ENCODE measurements around the gene C9orf50.

The C9orf50 gene

DNA sequence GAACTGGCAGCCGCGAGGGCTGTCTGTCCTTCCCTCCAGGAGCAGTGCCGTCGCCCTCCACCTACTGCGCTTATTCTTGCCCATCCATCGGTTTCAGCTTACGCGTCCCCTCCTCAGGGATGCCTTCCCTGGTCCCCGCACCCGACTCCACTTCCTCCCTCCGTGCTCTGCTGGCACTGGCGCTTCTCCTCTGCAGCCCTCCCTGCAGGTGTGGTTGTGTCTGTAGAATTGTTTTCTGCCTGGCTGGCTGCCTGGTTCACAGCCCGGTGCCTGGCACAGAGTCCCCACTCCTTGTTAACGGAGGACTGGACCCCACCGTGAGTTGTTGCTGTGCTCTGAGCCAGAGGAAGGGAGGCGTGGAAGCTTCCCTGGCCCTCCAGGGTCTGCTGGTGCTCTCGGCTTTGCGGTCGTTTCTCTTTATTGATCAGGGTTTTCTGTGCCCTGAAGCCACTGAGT lies 10.8 kb upstream of the C9orf50 start:
- DNase-seq (ENCODE audit: low read depth in 2 of 2), result no peak

DNA sequence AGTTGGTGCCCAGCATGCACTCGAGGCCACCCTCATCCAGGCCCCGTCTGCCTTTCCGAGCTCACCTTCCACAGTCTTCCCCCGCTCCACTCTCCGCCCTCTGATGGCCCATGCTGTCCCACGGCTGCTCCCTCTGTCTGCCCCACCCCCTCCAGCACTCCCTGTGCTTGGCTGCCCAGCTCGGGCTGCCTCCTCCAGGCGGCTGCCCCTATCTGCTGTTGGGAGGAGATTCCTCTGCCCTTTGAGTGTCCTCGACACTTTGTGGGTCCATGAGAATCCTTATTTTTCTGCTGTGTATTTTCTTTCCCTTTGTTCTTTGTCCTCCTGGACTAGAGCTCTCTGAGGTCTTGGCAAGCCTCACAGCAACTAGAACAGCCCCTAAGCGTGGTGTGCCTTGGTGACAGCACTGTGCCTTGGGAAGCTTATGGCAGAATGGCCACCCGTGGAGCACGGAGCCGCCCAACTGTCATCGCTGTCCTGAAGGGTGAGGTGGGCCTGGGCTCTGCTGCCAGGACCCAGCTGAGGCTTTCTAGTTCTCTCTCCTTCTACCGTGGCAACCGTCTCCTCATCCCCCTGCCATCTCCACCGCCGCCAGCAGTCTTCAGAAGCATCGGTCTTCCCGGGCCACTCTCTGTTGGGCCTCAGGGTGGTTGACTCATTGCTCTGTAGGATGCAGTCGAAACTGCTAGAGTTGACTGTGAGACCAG lies 10.2 kb upstream of the C9orf50 start:
- no peak for DNase-seq (ENCODE audit: low read depth in 2 of 2)

DNA sequence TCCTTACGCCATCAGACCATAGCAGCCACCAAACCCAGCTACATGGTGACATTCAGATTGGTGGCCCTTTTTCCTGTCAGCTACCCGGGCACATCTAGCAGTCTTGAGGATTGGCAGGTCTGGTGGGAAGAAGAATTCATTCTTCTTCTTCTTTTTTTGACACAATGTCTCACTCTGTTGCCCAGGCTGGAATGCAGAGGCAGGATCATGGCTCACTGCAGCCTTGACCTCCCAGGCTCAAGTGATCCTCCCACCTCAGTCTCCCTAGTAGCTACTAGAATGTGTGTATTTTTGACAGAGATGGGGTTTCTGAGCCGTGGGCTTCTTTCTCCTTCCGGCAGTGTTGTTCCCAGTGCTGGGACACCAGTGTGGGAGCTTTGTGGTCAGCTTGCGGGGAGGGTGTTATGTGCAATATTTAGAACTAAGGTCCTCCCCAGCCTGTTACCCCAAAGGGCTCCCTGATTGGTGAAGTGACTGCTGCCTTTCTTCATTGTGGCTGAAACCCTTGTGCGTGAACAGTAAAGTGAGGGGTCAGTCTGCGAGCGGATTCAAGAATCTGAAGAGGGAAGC lies 8.4 kb upstream of the C9orf50 start:
- DNase-seq (ENCODE audit: low read depth in 2 of 2), result no peak

DNA sequence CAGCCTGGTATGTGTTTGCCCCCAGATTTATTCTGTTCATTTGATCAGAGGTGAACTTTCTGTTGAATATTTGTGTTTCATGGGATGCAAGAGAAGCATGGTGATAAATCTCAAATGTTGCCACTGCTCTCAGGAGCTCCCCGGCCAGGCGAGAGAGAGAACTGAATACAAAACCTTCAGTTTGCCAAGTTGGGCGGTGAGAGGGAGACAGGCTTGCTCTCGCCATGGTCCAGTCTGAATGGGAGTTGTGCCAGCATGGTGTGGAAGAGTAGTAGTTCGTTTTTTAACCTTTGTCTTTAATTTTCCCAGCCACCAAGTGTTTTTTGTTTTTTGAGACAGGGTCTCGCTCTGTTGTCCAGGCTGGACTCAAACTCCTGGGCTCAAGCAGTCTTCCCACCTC lies 7.8 kb upstream of the C9orf50 start:
- no peak for DNase-seq (ENCODE audit: low read depth in 2 of 2)

DNA sequence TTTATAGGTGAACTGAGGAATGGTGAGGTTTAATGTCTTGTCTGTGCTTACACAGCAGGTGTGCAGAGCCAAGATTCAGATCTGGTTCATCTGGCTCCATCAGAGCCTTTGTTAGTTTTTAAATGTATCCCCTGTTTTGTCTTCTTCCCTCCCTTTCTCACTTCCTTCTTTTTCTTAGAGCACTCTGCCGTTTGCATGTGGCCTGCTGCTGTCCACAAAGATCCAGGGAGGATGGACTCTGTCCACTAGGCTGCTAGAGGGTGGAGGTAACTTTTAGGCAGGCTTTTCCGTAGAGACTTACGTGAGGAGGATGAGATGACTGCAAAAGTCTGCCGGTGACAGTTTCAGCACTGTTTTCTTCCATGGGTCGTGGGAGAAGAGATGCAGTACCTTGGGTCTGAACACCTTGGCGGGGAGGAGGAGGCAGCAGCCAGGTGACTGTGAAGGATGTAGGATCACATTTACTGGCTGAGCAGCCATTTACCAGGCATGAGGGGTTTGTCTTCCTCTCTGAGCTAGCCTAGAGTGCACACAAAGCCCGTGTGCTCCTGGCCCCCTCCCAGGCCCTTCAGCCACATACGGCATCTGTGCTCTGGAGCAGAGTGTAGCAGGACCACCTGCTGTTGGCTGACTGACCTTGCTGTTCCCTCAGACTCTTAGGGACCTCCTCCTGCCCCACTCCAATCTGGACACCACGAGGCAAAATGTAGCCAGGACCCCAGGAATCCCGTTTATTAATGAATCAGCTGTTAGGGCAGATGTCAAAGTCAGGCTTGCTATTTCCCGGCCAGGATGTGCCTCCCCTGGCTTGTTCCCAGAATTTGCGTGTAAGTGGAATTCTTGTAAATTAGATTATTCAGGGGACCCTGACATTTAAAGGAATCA lies 6.9 kb upstream of the C9orf50 start:
- DNase-seq (ENCODE audit: low read depth in 2 of 2), result no peak

DNA sequence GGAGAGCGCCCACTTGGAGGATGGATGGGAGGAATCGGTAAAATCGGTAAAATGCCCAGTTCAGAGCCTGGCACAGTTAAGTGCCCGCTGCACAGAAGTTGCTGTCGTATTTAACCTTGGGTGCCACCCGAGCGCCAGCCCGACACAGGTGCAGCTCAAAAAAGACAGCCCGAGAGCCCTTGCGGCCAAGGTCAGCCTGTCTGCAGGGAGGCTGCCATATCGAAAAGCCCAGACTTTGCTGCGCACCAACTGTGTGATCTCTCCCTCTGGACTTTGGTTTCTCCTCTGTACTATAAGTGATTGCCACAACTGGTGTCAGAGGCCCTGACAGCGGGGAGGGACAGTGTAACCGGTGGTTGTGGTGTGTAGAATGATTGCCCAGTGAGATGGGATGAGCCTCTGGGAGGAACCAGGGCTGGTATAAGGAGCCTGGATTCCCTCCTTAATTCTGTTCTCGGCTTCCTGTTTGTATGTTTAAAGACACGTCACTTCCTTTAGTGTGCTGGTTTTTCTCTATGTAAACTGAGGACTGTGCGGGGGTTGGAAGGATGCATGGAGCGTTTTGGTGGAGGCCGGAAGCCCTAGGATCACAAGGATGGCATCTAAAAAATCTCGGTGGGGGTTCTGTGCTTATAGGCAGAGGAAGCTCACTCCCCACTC lies 5.9 kb upstream of the C9orf50 start:
- no peak for DNase-seq (ENCODE audit: low read depth in 2 of 2)

DNA sequence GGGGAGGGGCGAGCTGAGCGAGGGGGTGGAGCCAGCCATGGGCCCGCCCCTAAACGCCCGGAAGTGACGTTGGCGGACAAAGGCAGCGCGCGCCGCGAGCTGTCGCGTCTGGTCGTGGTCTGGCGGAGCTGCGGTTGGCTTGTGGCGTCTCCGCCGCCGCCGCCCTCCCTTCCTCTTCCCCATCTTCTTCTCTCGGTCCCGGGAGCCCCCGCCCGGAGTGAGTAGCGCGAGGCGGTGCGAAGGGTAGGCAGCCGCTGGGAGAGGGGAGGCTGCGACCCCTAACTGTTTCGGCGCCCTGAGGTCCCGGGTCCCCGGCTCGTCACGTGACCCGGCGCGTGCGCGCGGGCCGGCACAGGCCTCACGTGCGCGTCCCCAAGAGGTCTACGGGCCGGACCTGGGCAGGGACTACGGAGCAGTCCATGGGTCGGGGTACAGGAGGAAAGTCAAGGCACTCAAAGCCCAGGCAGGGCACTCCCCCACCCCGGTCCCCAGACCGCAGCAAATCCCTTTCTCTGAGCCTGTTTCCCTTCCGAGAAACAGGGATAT lies 5.3 kb upstream of the C9orf50 start, which contains the start of gene NTMT1:
TSS of gene NTMT1 (plus strand) at position 85 of the 546 bp plus-strand sequence. CDS start 6,541 bp downstream, outside the sequence.
- peak; percentile 79 to 92 for DNase-seq (ENCODE audit: low read depth in 2 of 2)

DNA sequence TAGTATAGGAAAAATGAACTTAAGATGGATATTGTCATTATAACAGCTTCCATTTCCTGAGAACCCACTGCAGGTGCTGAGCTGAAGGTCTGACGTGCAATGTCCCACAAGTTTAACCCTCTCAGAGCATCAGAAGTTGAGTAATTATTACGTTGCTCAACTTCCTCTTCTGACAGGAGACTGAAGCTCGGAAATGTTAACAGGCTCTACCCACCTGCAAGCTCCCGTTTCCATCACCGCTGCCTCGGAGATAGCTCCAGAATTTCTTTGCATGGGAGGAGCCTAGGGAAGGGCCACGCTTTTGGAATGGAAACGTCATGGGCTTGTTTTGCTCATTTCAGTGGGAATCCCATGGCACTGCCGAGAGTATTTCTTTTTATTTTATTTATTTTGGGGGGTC lies 4.0 kb upstream of the C9orf50 start:
- no peak for DNase-seq (ENCODE audit: low read depth in 2 of 2)

DNA sequence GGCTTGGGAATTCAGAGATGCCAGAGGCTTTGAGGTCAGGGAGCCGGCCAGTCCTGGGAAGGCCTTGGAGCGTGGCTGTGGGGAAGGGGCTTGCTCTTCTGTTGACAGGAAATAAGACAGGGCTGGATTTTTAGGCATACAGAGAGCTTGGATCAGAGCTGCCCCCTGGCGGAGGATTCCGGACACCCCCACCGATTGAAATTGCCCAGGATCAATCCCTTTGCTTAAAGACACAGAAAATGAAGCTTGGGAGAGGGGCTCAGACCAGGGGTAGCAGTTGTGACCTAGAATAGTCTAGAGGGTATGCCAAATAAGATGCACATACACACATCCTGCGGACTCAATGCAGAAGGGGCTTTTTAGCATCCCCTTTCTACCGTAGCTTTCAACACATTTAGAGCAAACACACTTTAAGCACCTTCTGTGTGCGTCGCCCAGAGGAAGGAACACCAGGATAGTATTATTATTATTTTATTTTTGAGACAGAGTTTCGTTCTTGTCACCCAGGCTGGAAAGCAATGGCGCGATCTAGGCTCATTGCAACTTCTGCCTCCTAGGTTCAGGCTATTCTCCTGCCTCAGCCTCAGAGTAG lies 3.4 kb upstream of the C9orf50 start:
- peak; percentile 65 to 72 for DNase-seq (ENCODE audit: low read depth in 2 of 2)

DNA sequence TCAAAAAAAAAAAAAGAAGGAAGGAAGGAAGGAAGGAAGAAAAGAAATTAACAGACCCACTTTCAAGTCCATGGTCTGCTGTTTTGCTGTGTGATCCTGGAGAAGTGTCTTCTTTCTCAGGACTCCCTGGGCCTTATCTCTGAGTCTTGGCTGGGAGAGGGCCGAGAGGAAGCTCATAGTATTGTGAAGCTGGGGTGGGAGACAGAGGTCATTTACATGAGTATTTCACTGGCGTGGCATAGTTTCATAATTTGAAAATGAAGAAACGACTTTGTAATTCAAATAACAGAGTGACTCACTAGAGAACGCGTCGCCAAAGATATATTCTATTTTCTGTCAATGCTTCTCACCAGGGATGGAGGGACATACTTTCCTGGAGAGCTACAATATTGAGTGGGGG lies 2.4 kb upstream of the C9orf50 start:
- DNase-seq (ENCODE audit: low read depth in 2 of 2), result no peak

DNA sequence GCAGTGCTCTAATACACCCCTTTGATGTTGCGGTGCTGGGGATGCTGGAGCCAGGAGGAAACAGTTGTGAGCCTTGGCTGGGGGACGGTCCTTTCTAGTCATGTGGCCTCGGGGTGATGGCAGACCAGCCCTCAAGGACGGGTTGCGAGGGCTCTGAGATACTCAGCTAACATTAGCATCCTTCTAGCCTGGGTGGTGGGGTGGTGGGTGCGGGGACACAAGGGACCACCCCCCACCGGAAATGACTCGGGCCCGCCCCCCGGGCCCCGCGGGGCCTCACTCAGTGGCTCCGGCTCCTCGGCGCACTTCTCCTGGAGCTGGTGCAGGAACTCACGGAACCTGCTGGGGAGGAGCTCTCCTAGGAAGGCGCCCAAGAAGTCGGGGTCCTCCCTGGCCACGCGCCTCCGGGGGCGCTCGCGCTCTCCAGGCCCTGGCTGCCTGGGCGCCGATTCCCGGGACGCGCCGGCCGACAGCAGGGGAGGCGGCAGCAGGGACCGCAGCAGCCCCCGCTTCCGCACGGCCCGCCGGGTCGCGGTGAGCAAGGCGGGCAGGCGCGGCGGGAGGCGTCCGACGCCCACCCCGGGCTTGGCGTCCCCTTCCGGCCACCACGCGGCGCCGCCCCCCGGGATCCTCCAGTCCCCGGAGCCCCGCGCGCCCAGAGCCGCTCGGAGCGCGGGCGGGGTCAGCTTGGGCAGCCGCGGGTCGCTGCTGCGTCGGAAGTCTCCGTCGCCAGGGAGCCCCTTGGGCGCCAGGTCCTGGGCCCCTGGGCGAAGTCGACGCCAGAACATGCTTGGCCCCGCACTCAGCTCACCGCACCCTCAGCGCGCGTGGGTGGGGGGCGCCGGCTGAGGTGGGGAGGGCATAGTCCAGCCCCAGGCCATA lies 873 bp downstream of the C9orf50 start:
- DNase-seq (ENCODE audit: low read depth in 2 of 2), result no peak

DNA sequence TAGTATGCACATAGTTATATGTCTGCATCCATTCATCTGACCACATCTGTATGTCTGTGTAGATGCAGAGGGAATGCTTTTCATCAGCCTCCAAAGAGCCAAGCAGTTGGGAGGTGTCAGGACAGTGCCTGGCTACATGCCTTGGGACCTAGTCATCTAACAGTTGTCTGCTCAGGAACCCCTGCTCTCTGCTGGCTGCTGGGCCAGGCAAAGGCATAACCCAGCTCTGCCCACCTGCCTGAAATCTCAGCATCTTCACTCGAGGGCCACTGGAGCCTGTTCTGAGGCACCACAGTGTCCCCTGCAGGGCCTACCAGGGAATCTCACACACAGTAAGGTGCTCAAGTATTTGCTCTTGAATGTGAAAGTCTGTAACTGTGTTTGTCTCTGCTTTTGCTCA lies 3.7 kb downstream of the C9orf50 start:
- no peak for DNase-seq (ENCODE audit: low read depth in 2 of 2)

DNA sequence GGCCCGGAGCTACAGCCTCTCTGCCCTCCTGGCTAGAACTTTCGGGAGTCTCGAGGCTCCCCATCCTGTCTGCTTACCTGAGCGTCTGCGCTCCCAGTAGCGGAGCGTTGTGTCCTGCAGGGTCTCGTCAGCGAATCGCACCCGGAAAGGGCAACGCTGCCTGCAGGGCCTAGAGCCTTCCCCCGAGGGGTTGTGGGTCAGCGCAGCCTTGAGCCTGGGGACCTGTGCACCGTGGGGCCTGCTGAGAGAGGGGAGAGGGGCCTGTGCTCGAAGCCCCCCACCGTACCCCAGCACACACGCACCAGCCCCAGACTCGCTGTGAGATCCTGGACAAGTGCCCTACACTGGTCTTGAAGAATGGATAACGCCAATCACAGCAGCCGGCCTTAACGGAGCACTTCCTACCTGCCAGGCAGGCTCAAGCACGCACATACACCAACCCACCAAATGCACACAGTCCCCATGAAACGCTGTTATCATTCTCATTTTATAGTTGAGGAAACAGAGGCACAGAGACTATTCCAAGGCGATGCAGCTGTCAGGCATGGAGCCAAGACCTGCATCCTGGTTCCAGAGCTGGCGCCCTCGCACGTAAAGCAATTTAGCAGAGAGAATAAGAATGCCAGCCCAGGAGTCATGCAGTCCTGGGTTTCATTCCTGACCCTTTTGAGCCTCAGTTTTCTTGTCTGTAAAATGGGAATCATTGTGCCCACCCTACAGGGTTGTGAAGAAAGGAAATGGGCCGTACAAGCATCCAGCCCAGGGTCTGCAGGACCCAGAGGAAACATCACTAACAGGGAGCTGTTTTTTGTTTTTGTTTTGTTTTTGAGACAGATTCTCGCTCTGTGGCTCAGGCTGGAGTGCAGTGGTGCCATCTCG lies 5.3 kb downstream of the C9orf50 start:
- DNase-seq (ENCODE audit: low read depth in 2 of 2), result no peak

DNA sequence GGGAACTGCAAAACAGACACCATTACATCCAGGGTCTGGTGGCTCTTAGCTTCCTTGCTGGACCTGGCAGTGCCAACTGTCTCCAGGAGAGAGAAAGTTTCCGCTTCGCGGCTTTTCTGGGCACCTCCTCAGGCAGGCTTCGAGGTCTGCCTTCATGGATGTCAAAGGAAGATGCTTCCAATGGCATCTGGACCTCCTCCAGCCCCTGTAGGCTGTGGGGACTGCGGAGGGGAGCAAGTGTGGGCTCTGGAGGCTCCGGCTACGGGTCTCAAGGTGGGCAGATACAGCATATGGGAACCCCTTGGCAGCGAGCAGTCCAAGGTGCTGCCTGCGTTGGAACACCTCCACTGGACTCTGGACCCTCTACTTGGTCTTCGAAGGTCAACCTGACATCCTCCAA lies 6.0 kb downstream of the C9orf50 start:
- no peak for DNase-seq (ENCODE audit: low read depth in 2 of 2)

DNA sequence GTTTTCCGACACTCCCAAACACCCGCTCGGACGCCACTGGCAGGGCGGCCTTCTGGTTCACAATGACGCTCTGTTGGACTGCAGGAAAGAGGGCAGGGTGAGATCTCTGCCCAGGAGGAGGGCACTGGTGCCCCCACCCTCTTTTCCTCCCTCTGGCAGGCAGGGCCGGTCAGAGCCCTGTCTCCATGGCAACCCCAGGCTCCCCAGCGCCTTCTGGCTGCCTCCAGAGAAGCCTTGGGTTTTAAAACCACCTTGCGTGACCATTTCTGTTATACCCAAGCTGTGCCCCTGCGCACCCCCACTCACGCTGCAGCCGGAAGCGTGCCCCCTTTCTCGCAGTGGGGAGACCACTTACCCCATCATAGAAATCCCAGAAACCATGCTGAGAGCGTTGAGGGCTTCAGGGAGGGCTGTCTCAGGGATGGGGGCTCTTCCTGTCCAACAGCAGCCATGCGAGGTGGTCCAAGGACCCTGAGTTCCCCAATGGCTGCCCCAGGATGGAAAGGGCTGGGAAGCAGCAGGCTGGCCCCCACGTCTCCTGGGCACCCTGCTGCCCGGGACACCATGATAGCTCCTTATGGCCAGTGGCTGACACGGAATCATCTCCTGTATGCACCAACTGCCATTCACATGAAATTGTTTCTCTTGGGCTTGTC lies 7.3 kb downstream of the C9orf50 start:
- no peak for DNase-seq (ENCODE audit: low read depth in 2 of 2)

DNA sequence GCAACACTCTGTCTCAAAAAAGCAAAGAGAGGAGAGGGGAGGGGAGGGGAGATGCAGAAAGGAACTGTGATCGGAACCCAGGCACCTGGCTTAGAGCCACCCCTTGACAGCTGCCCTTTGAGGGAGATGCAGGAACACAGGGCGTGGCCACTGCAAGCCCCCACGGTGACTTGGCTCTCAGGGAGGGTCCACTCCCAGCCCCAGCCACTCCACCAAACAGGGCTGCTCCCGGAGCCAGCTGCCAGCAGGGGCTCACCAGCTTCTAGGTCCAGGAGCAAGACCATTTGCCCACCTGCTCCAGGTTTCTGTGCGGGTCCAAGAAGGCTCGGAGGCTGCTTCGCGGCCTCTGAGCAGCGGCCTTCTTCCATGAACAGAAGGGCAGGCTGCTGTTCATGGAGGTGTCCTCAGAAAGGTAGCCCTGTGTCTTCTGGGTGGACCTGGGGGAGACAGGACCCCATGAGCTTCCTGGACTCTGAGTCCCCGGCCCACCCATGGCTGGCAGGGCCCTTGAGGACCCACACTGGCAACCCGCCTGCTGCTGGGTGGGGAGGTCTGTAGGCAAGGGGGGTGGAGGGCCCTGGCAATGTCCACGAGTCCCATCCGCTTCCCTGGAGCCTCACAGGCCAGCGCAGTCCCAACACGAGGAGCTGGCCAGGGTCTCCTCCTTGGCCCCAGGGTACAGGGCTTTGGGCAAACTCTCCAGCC lies 7.9 kb downstream of the C9orf50 start:
- no peak for DNase-seq (ENCODE audit: low read depth in 2 of 2)

DNA sequence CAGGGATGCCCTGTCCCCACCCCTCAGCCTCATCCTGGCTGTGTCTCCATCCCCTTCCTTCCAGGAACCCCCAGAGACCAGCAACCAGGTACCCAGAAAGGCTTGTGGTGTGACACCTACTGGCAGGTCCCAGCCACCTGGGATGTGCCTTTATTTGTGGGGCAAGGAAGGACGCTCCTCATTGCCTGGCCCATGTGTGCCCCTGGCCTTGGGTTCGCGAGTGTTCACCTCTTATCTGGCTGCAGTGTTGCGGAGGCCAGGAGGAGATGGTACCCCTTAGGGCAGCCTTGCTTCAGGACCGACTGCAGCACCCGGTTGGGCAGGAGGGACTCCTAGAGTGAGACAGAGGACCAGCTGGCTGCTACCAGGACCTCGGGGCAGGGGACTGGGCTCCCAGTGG lies 8.8 kb downstream of the C9orf50 start:
- no peak for DNase-seq (ENCODE audit: low read depth in 2 of 2)

DNA sequence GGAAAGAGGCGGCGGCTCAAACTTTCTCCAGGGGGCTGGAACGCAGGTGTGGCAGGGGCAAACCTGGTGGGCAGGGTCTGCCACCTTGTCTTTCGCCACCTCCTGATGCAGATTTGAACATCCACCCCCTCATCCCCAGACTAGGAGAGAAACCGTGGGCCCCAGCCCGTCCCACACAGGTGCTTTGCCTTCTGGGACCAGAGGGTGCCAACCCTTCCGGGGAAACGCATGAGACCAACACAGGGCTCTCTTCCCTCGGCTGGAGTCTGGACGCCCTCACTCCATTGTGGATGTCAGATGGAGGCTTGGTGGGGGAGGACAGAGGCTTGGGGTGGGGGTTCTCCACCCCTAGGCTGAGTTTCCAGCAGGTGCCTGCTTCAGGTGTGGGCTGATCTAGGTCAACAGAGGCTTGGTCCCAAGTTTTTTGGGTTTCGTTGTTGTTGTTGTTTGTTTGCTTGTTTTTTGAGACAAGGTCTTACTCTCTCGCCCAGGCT lies 9.5 kb downstream of the C9orf50 start:
- DNase-seq (ENCODE audit: low read depth in 2 of 2), result no peak

Data from stimulated activated CD4-positive, alpha-beta T cell treated with anti-CD3 and anti-CD28 coated beads, Interleukin-4, amount 100 ng/mL, for 48 hours (primary cell).